ENCODE results near the gene PPP4R1. TPM values are rescaled to one million over a fixed set of nuclear protein-coding genes. Genes with fewer than 3 reads are reported as not detected.

The PPP4R1 gene
- polyA plus RNA-seq, 1 of the 3 experiments (the other 2 are of a cell fraction), result 53.4 TPM

- no peaks in the 10 kb centered on the region for H3K9me2 ChIP-seq
- no peak overlapping the region for H3K9ac ChIP-seq
- no peaks in the 10 kb centered on the region for H3K9me3 ChIP-seq
- H3F3A ChIP-seq (replicated peaks; ENCODE audit: insufficient read depth), result peaks cover 20% of the 10 kb centered on the region
- H3K4me1 ChIP-seq (ENCODE audit: control insufficient read depth in 1 of 2, insufficient read depth in 2 of 2, low read depth in 1 of 2, low read length in 1 of 2), result no peaks in the 10 kb centered on the region
- no peak for DNase-seq
- no peak overlapping the region for H2AFZ ChIP-seq (ENCODE audit: low read depth)
- ChIA-PET POLR2A (no interaction called here), CTCF (interaction anchor here (1.2 kb wide), 1 partner anchor 220 kb away, joined by 4 read pairs; no protein-coding TSS in a partner anchor)
- H3K27ac ChIP-seq (ENCODE audit: low read depth in 2 of 2, low read length in 1 of 2), result no peak overlapping the region
- no peak overlapping the region for H3K4me2 ChIP-seq
- peaks cover 66 to 92% of the 10 kb centered on the region in 2 experiments for H3K36me3 ChIP-seq (replicated peaks in 1 of 2; ENCODE audit: control insufficient read depth in 1 of 2, insufficient read depth in 2 of 2, low read length in 1 of 2)
- no peak for TF ChIP-seq RFX5 (IDR thresholded peaks at IDR 0.05; ENCODE audit: low read length)
- no peak for TF ChIP-seq POLR2AphosphoS5 (IDR thresholded peaks at IDR 0.05; ENCODE audit: low read depth, low read length)
- no peak for TF ChIP-seq TEAD4 (IDR thresholded peaks at IDR 0.05; ENCODE audit: borderline replicate concordance, insufficient read depth)
- TF ChIP-seq, protein P1, sequence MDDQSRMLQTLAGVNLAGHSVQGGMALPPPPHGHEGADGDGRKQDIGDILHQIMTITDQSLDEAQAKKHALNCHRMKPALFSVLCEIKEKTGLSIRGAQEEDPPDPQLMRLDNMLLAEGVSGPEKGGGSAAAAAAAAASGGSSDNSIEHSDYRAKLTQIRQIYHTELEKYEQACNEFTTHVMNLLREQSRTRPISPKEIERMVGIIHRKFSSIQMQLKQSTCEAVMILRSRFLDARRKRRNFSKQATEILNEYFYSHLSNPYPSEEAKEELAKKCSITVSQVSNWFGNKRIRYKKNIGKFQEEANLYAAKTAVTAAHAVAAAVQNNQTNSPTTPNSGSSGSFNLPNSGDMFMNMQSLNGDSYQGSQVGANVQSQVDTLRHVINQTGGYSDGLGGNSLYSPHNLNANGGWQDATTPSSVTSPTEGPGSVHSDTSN (IDR thresholded peaks at IDR 0.05), result no peak
- TF ChIP-seq, protein P2, sequence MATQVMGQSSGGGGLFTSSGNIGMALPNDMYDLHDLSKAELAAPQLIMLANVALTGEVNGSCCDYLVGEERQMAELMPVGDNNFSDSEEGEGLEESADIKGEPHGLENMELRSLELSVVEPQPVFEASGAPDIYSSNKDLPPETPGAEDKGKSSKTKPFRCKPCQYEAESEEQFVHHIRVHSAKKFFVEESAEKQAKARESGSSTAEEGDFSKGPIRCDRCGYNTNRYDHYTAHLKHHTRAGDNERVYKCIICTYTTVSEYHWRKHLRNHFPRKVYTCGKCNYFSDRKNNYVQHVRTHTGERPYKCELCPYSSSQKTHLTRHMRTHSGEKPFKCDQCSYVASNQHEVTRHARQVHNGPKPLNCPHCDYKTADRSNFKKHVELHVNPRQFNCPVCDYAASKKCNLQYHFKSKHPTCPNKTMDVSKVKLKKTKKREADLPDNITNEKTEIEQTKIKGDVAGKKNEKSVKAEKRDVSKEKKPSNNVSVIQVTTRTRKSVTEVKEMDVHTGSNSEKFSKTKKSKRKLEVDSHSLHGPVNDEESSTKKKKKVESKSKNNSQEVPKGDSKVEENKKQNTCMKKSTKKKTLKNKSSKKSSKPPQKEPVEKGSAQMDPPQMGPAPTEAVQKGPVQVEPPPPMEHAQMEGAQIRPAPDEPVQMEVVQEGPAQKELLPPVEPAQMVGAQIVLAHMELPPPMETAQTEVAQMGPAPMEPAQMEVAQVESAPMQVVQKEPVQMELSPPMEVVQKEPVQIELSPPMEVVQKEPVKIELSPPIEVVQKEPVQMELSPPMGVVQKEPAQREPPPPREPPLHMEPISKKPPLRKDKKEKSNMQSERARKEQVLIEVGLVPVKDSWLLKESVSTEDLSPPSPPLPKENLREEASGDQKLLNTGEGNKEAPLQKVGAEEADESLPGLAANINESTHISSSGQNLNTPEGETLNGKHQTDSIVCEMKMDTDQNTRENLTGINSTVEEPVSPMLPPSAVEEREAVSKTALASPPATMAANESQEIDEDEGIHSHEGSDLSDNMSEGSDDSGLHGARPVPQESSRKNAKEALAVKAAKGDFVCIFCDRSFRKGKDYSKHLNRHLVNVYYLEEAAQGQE (IDR thresholded peaks at IDR 0.05; ENCODE audit: low read depth, low read length), result no peak
- TF ChIP-seq TCF12 (IDR thresholded peaks at IDR 0.05), result no peak
- TF ChIP-seq, protein P3, sequence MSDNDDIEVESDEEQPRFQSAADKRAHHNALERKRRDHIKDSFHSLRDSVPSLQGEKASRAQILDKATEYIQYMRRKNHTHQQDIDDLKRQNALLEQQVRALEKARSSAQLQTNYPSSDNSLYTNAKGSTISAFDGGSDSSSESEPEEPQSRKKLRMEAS (IDR thresholded peaks at IDR 0.05; ENCODE audit: low read depth), result no peak
- no peak for TF ChIP-seq SMC3 (IDR thresholded peaks at IDR 0.05; ENCODE audit: low read depth, low read length)
- no peak for TF ChIP-seq RAD21 (IDR thresholded peaks at IDR 0.05; ENCODE audit: low read length)
- TF ChIP-seq SIN3A (IDR thresholded peaks at IDR 0.05; ENCODE audit: borderline replicate concordance, low read depth, low read length), result no peak
- no peak for TF ChIP-seq EP300 (IDR thresholded peaks at IDR 0.05; ENCODE audit: borderline replicate concordance in 1 of 2, low read depth in 1 of 2, low read length in 1 of 2)
- TF ChIP-seq FOSL2 (IDR thresholded peaks at IDR 0.05; ENCODE audit: borderline replicate concordance, low read depth), result no peak
- TF ChIP-seq, protein P4, sequence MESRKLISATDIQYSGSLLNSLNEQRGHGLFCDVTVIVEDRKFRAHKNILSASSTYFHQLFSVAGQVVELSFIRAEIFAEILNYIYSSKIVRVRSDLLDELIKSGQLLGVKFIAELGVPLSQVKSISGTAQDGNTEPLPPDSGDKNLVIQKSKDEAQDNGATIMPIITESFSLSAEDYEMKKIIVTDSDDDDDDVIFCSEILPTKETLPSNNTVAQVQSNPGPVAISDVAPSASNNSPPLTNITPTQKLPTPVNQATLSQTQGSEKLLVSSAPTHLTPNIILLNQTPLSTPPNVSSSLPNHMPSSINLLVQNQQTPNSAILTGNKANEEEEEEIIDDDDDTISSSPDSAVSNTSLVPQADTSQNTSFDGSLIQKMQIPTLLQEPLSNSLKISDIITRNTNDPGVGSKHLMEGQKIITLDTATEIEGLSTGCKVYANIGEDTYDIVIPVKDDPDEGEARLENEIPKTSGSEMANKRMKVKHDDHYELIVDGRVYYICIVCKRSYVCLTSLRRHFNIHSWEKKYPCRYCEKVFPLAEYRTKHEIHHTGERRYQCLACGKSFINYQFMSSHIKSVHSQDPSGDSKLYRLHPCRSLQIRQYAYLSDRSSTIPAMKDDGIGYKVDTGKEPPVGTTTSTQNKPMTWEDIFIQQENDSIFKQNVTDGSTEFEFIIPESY (IDR thresholded peaks at IDR 0.05; ENCODE audit: borderline replicate concordance, low read depth), result no peak
- TF ChIP-seq GABPA (IDR thresholded peaks at IDR 0.05; ENCODE audit: low read depth), result no peak
- no peak for TF ChIP-seq NRF1 (IDR thresholded peaks at IDR 0.05; ENCODE audit: low read depth, low read length)
- TF ChIP-seq, protein P5, sequence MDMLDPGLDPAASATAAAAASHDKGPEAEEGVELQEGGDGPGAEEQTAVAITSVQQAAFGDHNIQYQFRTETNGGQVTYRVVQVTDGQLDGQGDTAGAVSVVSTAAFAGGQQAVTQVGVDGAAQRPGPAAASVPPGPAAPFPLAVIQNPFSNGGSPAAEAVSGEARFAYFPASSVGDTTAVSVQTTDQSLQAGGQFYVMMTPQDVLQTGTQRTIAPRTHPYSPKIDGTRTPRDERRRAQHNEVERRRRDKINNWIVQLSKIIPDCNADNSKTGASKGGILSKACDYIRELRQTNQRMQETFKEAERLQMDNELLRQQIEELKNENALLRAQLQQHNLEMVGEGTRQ (IDR thresholded peaks at IDR 0.05; ENCODE audit: borderline replicate concordance, low read depth, low read length), result no peak
- no peak for TF ChIP-seq RCOR1 (IDR thresholded peaks at IDR 0.05; ENCODE audit: low read length)
- TF ChIP-seq EZH2phosphoT487 (IDR thresholded peaks at IDR 0.05; ENCODE audit: borderline replicate concordance, low read depth), result no peak
- no peak overlapping the region for H3K4me3 ChIP-seq (ENCODE audit: low read depth in 2 of 2, low read length in 1 of 2)
- H4K20me1 ChIP-seq (ENCODE audit: insufficient read depth), result no peaks in the 10 kb centered on the region
- peaks cover 54% of the 10 kb centered on the region for H3K79me2 ChIP-seq (ENCODE audit: insufficient read depth)
- no peaks in the 10 kb centered on the region for H3K27me3 ChIP-seq (ENCODE audit: insufficient read depth)
These were observed 36.1 kb downstream of the PPP4R1 start for GRCh38 chr18:9578306-9578705.
